ENCODE data around the gene STRA8.

GRCh38 chr7:135193615-135194081 lies 40.0 kb upstream of the STRA8 start:
- TF ChIP-seq CTCF (IDR thresholded peaks at IDR 0.05) (no peak), POLR2A (IDR thresholded peaks at IDR 0.05) (no peak)
